ENCODE data around the gene IBTK. TPM values are rescaled to one million over a fixed set of nuclear protein-coding genes. Genes with fewer than 3 reads are reported as not detected.

Gene IBTK
- total and polyA plus RNA-seq, 2 of the 4 experiments (the other 2 are of a cell fraction), result 9.7 to 45.0 TPM

GRCh38 chr6:82166493-82166892 is 81.1 kb downstream of the IBTK start:
- H3K4me2 ChIP-seq (ENCODE audit: low read depth, low read length), result no peak overlapping the region
- no peak for ATAC-seq (ENCODE audit: low read depth)
- intact Hi-C loops (cut with micrococcal nuclease), result no loop called here

More at GRCh38 chr6:82166493-82166892, 81.1 kb downstream of the IBTK start:
- no peak overlapping the region for H3K4me3 ChIP-seq (ENCODE audit: insufficient read depth, low read depth, low read length)
- no peak overlapping the region for H2BK120ac ChIP-seq (ENCODE audit: low read depth, low read length)
- POLR2A ChIA-PET (ENCODE audit: unreplicated experiment), result no interaction called here
- no peak overlapping the region for H2AK5ac ChIP-seq (ENCODE audit: low read depth, low read length)
- no peaks in the 10 kb centered on the region for H3K27me3 ChIP-seq (ENCODE audit: control insufficient read depth, insufficient read depth, low read length)
- no peak overlapping the region for H4K5ac ChIP-seq (ENCODE audit: low read depth, low read length)
- no peak overlapping the region for H2AK9ac ChIP-seq (replicated peaks; ENCODE audit: low read depth, low read length, poor library complexity)
- no peak for DNase-seq
- H3K36me3 ChIP-seq (ENCODE audit: control insufficient read depth, insufficient read depth, low read length), result peaks cover 13% of the 10 kb centered on the region
- no peaks in the 10 kb centered on the region for H3K9me3 ChIP-seq (ENCODE audit: control insufficient read depth, insufficient read depth, low read length)
- dilution Hi-C loops (cut with HindIII; ENCODE audit: low sequenced_read_pairs, unreplicated experiment) (no loop called here), in situ Hi-C loops (cut with MboI; ENCODE audit: low sequenced_read_pairs) (no loop called here)
- H3K23ac ChIP-seq (ENCODE audit: low read depth, low read length), result no peak overlapping the region
- H3K4me1 ChIP-seq (ENCODE audit: control insufficient read depth, insufficient read depth, low read length), result no peaks in the 10 kb centered on the region
- no peak overlapping the region for H3K27ac ChIP-seq (ENCODE audit: insufficient read depth, low read length)
- no TSS peak for BruUV-seq (replicated peaks)
- H3K9ac ChIP-seq (ENCODE audit: low read depth, low read length), result no peak overlapping the region
- H2BK20ac ChIP-seq (ENCODE audit: low read depth, low read length), result no peak overlapping the region
- H3K18ac ChIP-seq (ENCODE audit: low read depth, low read length), result no peak overlapping the region
- no peak for TF ChIP-seq CTCF (conservative IDR thresholded peaks at IDR 0.05; ENCODE audit: low read depth, low read length)
- TF ChIP-seq RAD21 (IDR thresholded peaks at IDR 0.05; ENCODE audit: low read length), result no peak
- TF ChIP-seq MAZ (IDR thresholded peaks at IDR 0.05; ENCODE audit: borderline replicate concordance, low read depth, low read length), result no peak
- no peak for TF ChIP-seq MXI1 (IDR thresholded peaks at IDR 0.05; ENCODE audit: borderline replicate concordance, low read depth, low read length)
- TF ChIP-seq RFX5 (IDR thresholded peaks at IDR 0.05; ENCODE audit: low read depth, low read length), result no peak
- no peak for TF ChIP-seq CEBPB (IDR thresholded peaks at IDR 0.05; ENCODE audit: low read depth, low read length)
- no peak for TF ChIP-seq POLR2A (IDR thresholded peaks at IDR 0.05; ENCODE audit: low read depth, low read length)
- TF ChIP-seq BHLHE40 (IDR thresholded peaks at IDR 0.05; ENCODE audit: low read depth, low read length), result no peak
- TF ChIP-seq RCOR1 (IDR thresholded peaks at IDR 0.05; ENCODE audit: insufficient replicate concordance, low read length), result no peak
- no peak for TF ChIP-seq USF2 (IDR thresholded peaks at IDR 0.05; ENCODE audit: low read depth, low read length)
- TF ChIP-seq ELK1 (IDR thresholded peaks at IDR 0.05; ENCODE audit: borderline replicate concordance, low read depth, low read length), result no peak
- H2AFZ ChIP-seq (replicated peaks; ENCODE audit: low read length, poor library complexity), result no peak overlapping the region
- H4K20me1 ChIP-seq (ENCODE audit: insufficient read depth, low read length), result no peaks in the 10 kb centered on the region
- CTCF ChIA-PET, result interaction anchor here (1.2 kb wide), 1 partner anchor 16 kb away, joined by 3 read pairs; no protein-coding TSS in a partner anchor
- no peak overlapping the region for H3K56ac ChIP-seq (ENCODE audit: extremely low read depth, insufficient read depth, low read length)
- H3K9me1 ChIP-seq (ENCODE audit: insufficient read depth, low read length), result no peaks in the 10 kb centered on the region; the same call in 1 of the 2 replicates
- H2BK15ac ChIP-seq (ENCODE audit: low read depth, low read length), result no peak overlapping the region
- H4K91ac ChIP-seq (ENCODE audit: insufficient read depth, low read depth, low read length), result no peak overlapping the region
- WGBS, 2 experiments (ENCODE audit: extremely low coverage in 2 of 2, insufficient read length in 1 of 2), result no CpG with 5 or more reads among the region's 5 CpGs
- H4K8ac ChIP-seq (ENCODE audit: low read depth in 2 of 2, low read length in 2 of 2), result no peak overlapping the region
- H3K79me1 ChIP-seq (ENCODE audit: low read depth in 1 of 2, low read length in 2 of 2), result no peaks in the 10 kb centered on the region
- H3K14ac ChIP-seq (replicated peaks; ENCODE audit: low read depth, low read length), result no peak overlapping the region
- no peak overlapping the region for H2BK5ac ChIP-seq (ENCODE audit: low read depth, low read length, poor library complexity, severe bottlenecking)
- H3K4ac ChIP-seq (ENCODE audit: low read depth, low read length), result no peak overlapping the region

Measured in IMR-90 (cell line).